Lower lobe of right lung (tissue), 2 donors: Measurements from ENCODE around the gene DUS1L. TPM values are rescaled to one million over a fixed set of nuclear protein-coding genes. Genes with fewer than 3 reads are reported as not detected.

Source experiments
- ATAC-seq, 2 donors: fragments of 200-7000 bp; cut with Tn5 transposase; one replicate each; pipeline ENCODE4 v1.9.1; 2020 to 2022; ENCODE audit warnings: mild to moderate bottlenecking in 2 of 2, moderate library complexity in 2 of 2
- DNase-seq: peaks from one replicate; pipeline ENCODE4 v3.0.0-alpha.2; 2020
- H3K27ac ChIP-seq: fragments of 200-600 bp; one replicate; pipeline ENCODE4 v1.8.0; 2022
- H3K27me3 ChIP-seq: fragments of 200-600 bp; one replicate; pipeline ENCODE4 v1.8.0; 2022; ENCODE audit warnings: low read depth
- H3K36me3 ChIP-seq: fragments of 200-600 bp; one replicate; pipeline ENCODE4 v1.8.0; 2022; ENCODE audit warnings: mild to moderate bottlenecking
- H3K4me1 ChIP-seq: fragments of 200-600 bp; one replicate; pipeline ENCODE4 v1.8.0; 2022
- H3K4me3 ChIP-seq: fragments of 200-600 bp; one replicate; pipeline ENCODE4 v1.8.0; 2022; ENCODE audit warnings: mild to moderate bottlenecking
- H3K9me3 ChIP-seq: fragments of 200-600 bp; one replicate; pipeline ENCODE4 v1.8.0; 2022
- CTCF ChIP-seq: fragments of 200-600 bp; IDR thresholded peaks from one replicate; pipeline ENCODE4 v1.8.0; 2022; ENCODE audit warnings: antibody characterized with exemption, mild to moderate bottlenecking
- intact Hi-C: fragments of 100-400 bp; cut with DNase I; formaldehyde crosslinking; loops from one replicate; pipeline ENCODE4 v1.11.0; 2022
- total RNA-seq: library from RNA; stranded (reverse); fragmentation: NEBNext Ultra II Directional; extraction: Animal tissue kit (Norgen Biotek cat#: 25700); gene quantifications from one replicate; pipeline ENCODE4 v1.2.1, GENCODE V29; 2021
- donor health status: DM: no; HTN: yes; CAD: no; lungs with severe emphysema.

Gene DUS1L
- total RNA-seq, 1 donor from 2014 or later = 85.1 TPM

DNA sequence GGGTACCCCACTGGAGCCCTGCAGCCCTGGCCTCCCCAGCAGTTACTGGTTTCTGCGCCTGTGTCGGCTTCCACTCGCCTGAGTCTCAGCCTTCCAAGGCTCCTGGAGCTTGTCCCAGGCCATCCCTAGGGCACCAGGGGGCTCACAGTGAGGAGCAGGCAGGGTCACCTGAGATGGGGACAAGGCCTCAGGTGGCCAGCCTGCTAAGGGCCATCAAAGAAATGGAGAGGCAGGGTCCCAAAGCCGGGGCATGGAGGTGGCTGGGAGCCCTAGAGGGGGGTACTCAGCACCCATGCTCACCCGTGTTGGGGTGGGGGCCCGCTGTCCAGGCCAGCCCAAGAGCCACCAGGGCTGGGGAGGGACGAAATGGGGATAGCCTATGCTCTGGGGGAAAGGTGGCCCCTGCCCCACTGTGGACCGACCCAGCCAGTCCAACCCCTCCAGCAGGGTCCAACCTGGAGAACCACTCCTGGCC is 31.1 kb upstream of the DUS1L start:
- peaks cover 47% of the 10 kb centered on the region for H3K36me3 ChIP-seq
- no peak for ATAC-seq
- no peak for DNase-seq
- TF ChIP-seq CTCF = no peak
- peak overlapping the region; percentile 96 for H3K27ac ChIP-seq
- no peaks in the 10 kb centered on the region for H3K27me3 ChIP-seq
- peaks cover 43% of the 10 kb centered on the region for H3K4me1 ChIP-seq
- intact Hi-C loops = no loop called here
- no peaks in the 10 kb centered on the region for H3K9me3 ChIP-seq
- H3K4me3 ChIP-seq = peak overlapping the region; percentile 80

GRCh38 chr17:82095777-82096708 is 30.4 kb upstream of the DUS1L start:
- Histone ChIP-seq H3K4me3 (peak overlapping the region; percentile 80), H3K4me1 (peaks cover 40% of the 10 kb centered on the region)

DNA sequence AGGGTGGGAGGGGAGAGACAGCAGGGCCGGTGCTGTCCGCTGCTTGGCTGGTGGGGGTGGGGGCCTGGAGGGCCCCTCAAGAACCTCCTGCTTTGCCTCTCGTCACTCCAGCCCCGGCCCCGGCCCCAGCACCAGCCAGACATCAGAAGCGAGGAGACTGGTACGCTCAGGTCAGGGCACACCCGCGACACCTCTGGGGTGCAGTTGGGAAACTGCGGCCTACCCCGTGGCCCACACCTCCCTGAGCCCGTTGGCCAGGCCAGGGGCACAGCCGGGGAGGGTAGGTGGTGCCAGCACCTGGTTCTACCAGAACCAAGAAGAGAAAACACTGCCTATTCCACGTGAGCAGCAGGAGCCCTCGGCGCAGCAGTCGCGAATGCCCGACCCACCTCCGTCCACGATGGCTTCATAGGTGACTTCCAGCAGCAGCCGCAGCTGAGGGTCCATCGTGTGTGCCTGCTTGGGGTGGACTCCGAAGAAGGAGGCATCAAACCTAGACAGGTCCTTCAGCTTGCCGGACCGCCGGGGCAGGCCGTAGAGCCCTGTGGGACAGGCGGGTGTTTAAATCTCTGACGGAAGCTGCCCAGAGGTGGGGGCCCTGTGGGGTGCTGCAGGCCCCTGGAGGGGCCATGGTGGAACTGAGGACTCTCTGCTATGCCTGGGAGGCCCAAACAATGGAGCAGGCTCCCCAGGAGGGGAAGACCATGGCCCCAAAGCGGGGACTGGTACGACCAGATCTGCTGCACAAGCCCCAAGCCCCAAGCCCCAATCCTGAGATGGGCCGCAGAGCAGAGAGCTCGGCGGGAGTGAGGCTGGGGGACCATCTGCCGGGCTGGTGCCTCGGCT is 29.6 kb upstream of the DUS1L start:
- TF ChIP-seq CTCF = no peak
- H3K9me3 ChIP-seq = no peaks in the 10 kb centered on the region
- intact Hi-C loops = no loop called here
- H3K4me1 ChIP-seq = peaks cover 38% of the 10 kb centered on the region
- DNase-seq (no peak), ATAC-seq (no peak)
- H3K27me3 ChIP-seq = no peaks in the 10 kb centered on the region
- peak overlapping the region; percentile 96 for H3K27ac ChIP-seq
- H3K4me3 ChIP-seq = peak overlapping the region; percentile 80
- peaks cover 63% of the 10 kb centered on the region for H3K36me3 ChIP-seq

More at GRCh38 chr17:82095777-82096708, 30.4 kb upstream of the DUS1L start:
- intact Hi-C loops = no loop called here
- H3K36me3 ChIP-seq = peaks cover 54% of the 10 kb centered on the region
- peak overlapping the region; percentile 96 for H3K27ac ChIP-seq
- H3K27me3 ChIP-seq = no peaks in the 10 kb centered on the region
- ATAC-seq = no peak
- DNase-seq = no peak
- no peaks in the 10 kb centered on the region for H3K9me3 ChIP-seq
- TF ChIP-seq CTCF = no peak

DNA sequence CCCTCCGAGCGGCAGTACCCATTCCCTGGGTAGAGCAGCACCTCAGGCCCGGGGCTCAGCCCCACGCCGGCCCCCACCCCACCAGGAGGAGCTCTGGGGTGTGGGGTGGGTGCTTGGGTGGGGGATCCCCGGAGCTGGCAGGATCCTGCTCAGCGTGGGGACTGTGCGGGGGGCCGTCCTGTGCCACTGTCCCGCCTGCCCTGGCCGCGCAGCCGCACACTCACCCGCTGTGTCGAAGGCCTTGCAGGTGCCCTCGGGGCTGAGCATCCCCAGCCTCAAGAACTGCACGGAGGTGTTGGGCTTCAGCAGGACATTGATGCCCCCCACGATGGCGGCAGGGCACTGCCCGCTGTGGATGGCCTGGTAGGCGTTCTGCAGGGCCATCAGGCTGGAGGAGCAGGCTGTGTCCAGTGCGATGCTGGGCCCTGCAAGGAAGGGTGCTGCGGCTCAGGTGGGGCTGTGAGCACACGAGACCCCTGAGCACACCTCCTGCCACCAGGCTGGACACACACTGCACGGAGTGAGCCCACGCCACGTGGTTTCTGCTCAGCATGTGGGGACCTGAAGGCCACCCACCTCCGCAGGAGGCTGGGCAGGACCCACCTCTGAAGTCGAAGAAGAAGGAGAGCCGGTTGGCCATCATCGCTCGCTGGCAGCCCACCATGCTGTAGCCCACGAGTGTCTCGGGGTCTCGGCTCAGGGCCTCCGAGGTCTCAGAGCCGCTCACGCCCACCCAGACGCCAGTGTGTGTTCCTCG is 27.6 kb upstream of the DUS1L start:
- Histone ChIP-seq H3K27me3 (no peaks in the 10 kb centered on the region), H3K27ac (no peak overlapping the region), H3K36me3 (peaks cover 82% of the 10 kb centered on the region), H3K4me3 (no peak overlapping the region), H3K4me1 (peaks cover 25% of the 10 kb centered on the region), H3K9me3 (no peaks in the 10 kb centered on the region)
- ATAC-seq = no peak
- no peak for DNase-seq
- intact Hi-C loops = no loop called here
- TF ChIP-seq CTCF = no peak

GRCh38 chr17:82092628-82092994 is 27.0 kb upstream of the DUS1L start:
- no peak for DNase-seq
- H3K4me1 ChIP-seq = peaks cover 25% of the 10 kb centered on the region

More at GRCh38 chr17:82092628-82092994, 27.0 kb upstream of the DUS1L start:
- Histone ChIP-seq H3K27ac (no peak overlapping the region), H3K4me3 (no peak overlapping the region), H3K9me3 (no peaks in the 10 kb centered on the region), H3K36me3 (peaks cover 88% of the 10 kb centered on the region), H3K27me3 (no peaks in the 10 kb centered on the region)
- ATAC-seq = no peak
- intact Hi-C loops = no loop called here
- TF ChIP-seq CTCF = no peak
